Spleen (tissue), 11 donors: ENCODE results near the gene MFSD1. TPM values are rescaled to one million over a fixed set of nuclear protein-coding genes. Genes with fewer than 3 reads are reported as not detected.
A peak's percentile ranks its signal among the peaks of the same experiment; 100 is the strongest.

ENCODE experiments used
- DNase-seq: peaks from one replicate; pipeline ENCODE4 v3.0.0-alpha.2; 2020
- H3K27ac ChIP-seq, 8 donors: fragments of 200-600 bp; sonication (generic) in 7 of 8; 1 replicate in 4 of 8; 2 replicates in 4 of 8; pipeline versions ENCODE4 v1.5.0 to v1.8.0; 2016 to 2021; ENCODE audit warnings: inconsistent platforms in 4 of 8, mild to moderate bottlenecking in 4 of 8, moderate library complexity in 1 of 8
- H3K27me3 ChIP-seq, 7 donors: fragments of 200-600 bp; sonication (generic) in 6 of 7; replicated peaks in 1 of 7; 1 replicate in 4 of 7; 2 replicates in 3 of 7; pipeline versions ENCODE4 v1.5.0 to v1.8.0; 2016 to 2021; ENCODE audit warnings: inconsistent platforms in 3 of 7, mild to moderate bottlenecking in 1 of 7
- H3K36me3 ChIP-seq, 6 donors: fragments of 200-600 bp; sonication (generic) in 5 of 6; 1 replicate in 4 of 6; 2 replicates in 2 of 6; pipeline versions ENCODE4 v1.5.0 to v1.8.0; 2016 to 2021; ENCODE audit warnings: inconsistent platforms in 2 of 6
- H3K4me1 ChIP-seq, 6 donors: fragments of 200-600 bp; sonication (generic) in 5 of 6; 1 replicate in 3 of 6; 2 replicates in 3 of 6; pipeline versions ENCODE4 v1.5.0 to v1.8.0; 2016 to 2021; ENCODE audit warnings: inconsistent platforms in 3 of 6
- H3K4me3 ChIP-seq, 8 donors: fragments of 200-600 bp; sonication (generic) in 7 of 8; 1 replicate in 4 of 8; 2 replicates in 4 of 8; pipeline versions ENCODE4 v1.5.0 to v1.8.0; 2016 to 2021; ENCODE audit warnings: inconsistent platforms in 4 of 8, mild to moderate bottlenecking in 4 of 8, moderate library complexity in 2 of 8
- H3K9me3 ChIP-seq, 8 donors: fragments of 200-600 bp; sonication (generic) in 7 of 8; 1 replicate in 4 of 8; 2 replicates in 4 of 8; pipeline versions ENCODE4 v1.5.0 to v1.8.0; 2016 to 2021; ENCODE audit warnings: inconsistent platforms in 4 of 8
- CTCF ChIP-seq, 11 experiments: fragments of 200-600 bp in 7 of 11; fragments of 450-650 bp in 4 of 11; sonication (generic) in 4 of 11; IDR thresholded peaks in 8 of 11; conservative IDR thresholded peaks in 3 of 11; 1 replicate in 7 of 11; 2 replicates in 4 of 11; pipeline versions ENCODE4 v1.4.0 to v1.8.0; 2016 to 2021; ENCODE audit warnings: antibody characterized with exemption in 11 of 11, inconsistent platforms in 4 of 11, mild to moderate bottlenecking in 1 of 11
- POLR2A ChIP-seq, 3 donors: fragments of 450-650 bp; IDR thresholded peaks; one replicate each; pipeline ENCODE4 v1.5.1; 2017; ENCODE audit warnings: antibody characterized with exemption in 3 of 3, mild to moderate bottlenecking in 1 of 3
- POLR2AphosphoS5 ChIP-seq, 3 donors: sonication (generic); formaldehyde crosslinking; IDR thresholded peaks; one replicate each; pipeline ENCODE4 v1.5.1; 2017; ENCODE audit warnings: antibody characterized with exemption in 3 of 3
- WGBS, 5 donors: extraction: QIAGEN DNeasy Blood & Tissue Kit in 3 of 5; methylation state at CpG; one replicate each; pipeline versions ENCODE4 v1.1.5 to v1.1.7; 2013 to 2018; 5-methylcytosine and 5-hydroxymethylcytosine counted together
- intact Hi-C: fragments of 100-400 bp; cut with DNase I; formaldehyde crosslinking; loops from one replicate; pipeline ENCODE4 v1.15.0; 2023; ENCODE audit warnings: low total_unique reads
- polyA plus RNA-seq, 3 donors: library from polyadenylated mRNA; stranded (reverse); fragments of 200-250 nt; gene quantifications; one replicate each; pipeline ENCODE4 v1.2.1, GENCODE V29; 2013
- total RNA-seq, 7 donors: library from RNA; depleted of rRNA in 3 of 7; stranded (reverse); fragments of >200 nt in 3 of 7; fragmentation: NEBNext Ultra II Directional in 4 of 7; extraction: Animal tissue kit (Norgen Biotek cat#: 25700) in 4 of 7; gene quantifications; one replicate each; pipeline versions ENCODE4 v1.1.0 to v1.2.1, GENCODE V29; 2016 to 2021
- donor health status: healthy with polysubstance abuse.
- donor health status: DM: no; HTN: no; CAD: no; lungs with moderate emphysema.
- donor health status: DM: no; HTN: no; CAD: no.
- donor health status: Bipolar disorder and iron deficiency.
- donor health status: healthy.
- donor health status: DM: no; HTN: no; CAD: no.
- donor health status: DM: yes; HTN: yes; CAD: no.

Gene MFSD1
- total and polyA plus RNA-seq, 10 donors, result 34.5 to 155 (median 110) TPM

DNA sequence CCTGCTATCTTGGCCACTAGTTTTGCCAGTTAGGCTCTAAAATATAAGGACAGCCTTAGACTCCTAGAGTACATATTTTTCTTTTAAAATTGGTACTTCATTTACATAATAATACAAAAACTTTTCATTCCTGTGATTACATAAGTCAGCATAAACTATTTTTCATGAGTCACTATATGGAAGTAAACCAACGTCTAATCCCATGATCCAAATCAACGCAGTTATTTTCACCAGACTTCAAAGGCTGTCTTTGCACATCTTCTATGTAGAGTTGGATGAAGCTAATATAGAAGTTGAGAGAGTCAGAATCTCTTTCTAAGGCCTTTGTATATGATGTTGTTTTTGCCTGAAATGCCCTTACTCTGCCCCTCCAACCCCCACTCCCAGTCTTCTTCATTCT is 7.6 kb upstream of the MFSD1 start:
- DNase-seq, result no peak
- H3K36me3 ChIP-seq, result no peaks in the 10 kb centered on the region
- TF ChIP-seq CTCF (IDR thresholded peaks at IDR 0.05 in 8 of 11, conservative IDR thresholded peaks at IDR 0.05 in 3 of 11) (no peak), POLR2A (IDR thresholded peaks at IDR 0.05) (no peak), POLR2AphosphoS5 (IDR thresholded peaks at IDR 0.05) (no peak)
- peaks cover 0 to 12% (median 9%) of the 10 kb centered on the region in 8 donors for H3K9me3 ChIP-seq
- no peaks in the 10 kb centered on the region for H3K27me3 ChIP-seq
- 89 to 100% (median 95%) methylated on average over 2 of the region's 2 CpGs for WGBS, 5 donors
- intact Hi-C loops, result loop anchor here (5.0 to 10.0 kb wide), 3 partner anchors 67 to 1179 kb away; no protein-coding TSS in a partner anchor
- no peak overlapping the region for H3K27ac ChIP-seq
- H3K4me1 ChIP-seq, result peaks cover 0 to 12% (median 8%) of the 10 kb centered on the region in 6 donors
- no peak overlapping the region for H3K4me3 ChIP-seq

- no peak overlapping the region for H3K27ac ChIP-seq
- no peaks in the 10 kb centered on the region for H3K27me3 ChIP-seq
- peak in 7 of 11 experiments; percentile 16 to 64 (median 45) for TF ChIP-seq CTCF (IDR thresholded peaks at IDR 0.05 in 8 of 11, conservative IDR thresholded peaks at IDR 0.05 in 3 of 11)
- no peak for TF ChIP-seq POLR2AphosphoS5 (IDR thresholded peaks at IDR 0.05)
- no peak for TF ChIP-seq POLR2A (IDR thresholded peaks at IDR 0.05)
- H3K4me3 ChIP-seq, result no peak overlapping the region
- 75 to 83% (median 77%) methylated on average over 5 of the region's 5 CpGs for WGBS, 5 donors
- peaks cover 0 to 12% (median 9%) of the 10 kb centered on the region in 8 donors for H3K9me3 ChIP-seq
- intact Hi-C loops, result loop anchor here (5.0 to 10.0 kb wide), 3 partner anchors 68 to 1180 kb away; no protein-coding TSS in a partner anchor
- H3K36me3 ChIP-seq, result no peaks in the 10 kb centered on the region
- peaks cover 0 to 12% (median 8%) of the 10 kb centered on the region in 6 donors for H3K4me1 ChIP-seq
- no peak for DNase-seq
Measured at GRCh38 chr3:158794936-158795518, 6.8 kb upstream of the MFSD1 start.

DNA sequence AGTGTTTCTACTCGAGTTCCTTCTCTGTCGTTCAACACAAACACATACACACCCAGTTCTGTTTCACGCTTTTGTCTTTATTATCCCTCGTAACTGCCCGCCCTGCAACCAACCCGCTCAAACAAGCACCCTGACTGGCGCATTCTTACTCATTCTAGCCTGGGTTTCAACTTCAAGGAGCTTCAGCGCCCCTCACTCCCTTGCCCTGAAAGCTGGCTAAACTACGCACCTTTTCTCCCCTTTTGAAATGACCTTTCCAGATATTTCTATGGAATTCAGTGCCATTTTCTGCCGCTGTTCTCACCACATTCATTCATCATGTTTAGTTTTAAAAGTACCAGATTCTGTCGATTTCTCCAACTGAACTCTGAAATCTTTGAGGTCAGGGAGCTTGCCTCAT is 653 bp upstream of the MFSD1 start:
- no peaks in the 10 kb centered on the region for H3K27me3 ChIP-seq
- H3K4me1 ChIP-seq, result peaks cover 0 to 53% (median 42%) of the 10 kb centered on the region in 6 donors
- intact Hi-C loops, result no loop called here
- H3K27ac ChIP-seq, result peak overlapping the region; percentile 70 to 95 (median 91)
- H3K4me3 ChIP-seq, result peak overlapping the region; percentile 70 to 97 (median 88)
- peaks cover 0 to 21% (median 6%) of the 10 kb centered on the region in 6 donors for H3K36me3 ChIP-seq
- TF ChIP-seq POLR2AphosphoS5 (IDR thresholded peaks at IDR 0.05) (no peak), CTCF (IDR thresholded peaks at IDR 0.05 in 8 of 11, conservative IDR thresholded peaks at IDR 0.05 in 3 of 11) (no peak), POLR2A (IDR thresholded peaks at IDR 0.05) (no peak)
- no peak for DNase-seq
- no peaks in the 10 kb centered on the region for H3K9me3 ChIP-seq
- 30 to 50% (median 38%) methylated on average over 11 of the region's 11 CpGs for WGBS, 5 donors

GRCh38 chr3:158802409-158803268 is 785 bp downstream of the MFSD1 start:
- intact Hi-C loops, result no loop called here
- 18 to 26% (median 21%) methylated on average over 25 of the region's 25 CpGs for WGBS, 5 donors

More at GRCh38 chr3:158802409-158803268, 785 bp downstream of the MFSD1 start:
- Histone ChIP-seq H3K9me3 (no peaks in the 10 kb centered on the region), H3K27ac (peak overlapping the region; percentile 70 to 95 (median 91)), H3K4me1 (peaks cover 0 to 62% (median 43%) of the 10 kb centered on the region in 6 donors), H3K4me3 (peak overlapping the region; percentile 70 to 97 (median 88)), H3K36me3 (peaks cover 0 to 36% (median 15%) of the 10 kb centered on the region in 6 donors), H3K27me3 (no peaks in the 10 kb centered on the region)
- DNase-seq, result peak; percentile 78
- TF ChIP-seq CTCF (IDR thresholded peaks at IDR 0.05 in 8 of 11, conservative IDR thresholded peaks at IDR 0.05 in 3 of 11) (peak in 1 of 11 experiments; percentile 8), POLR2AphosphoS5 (IDR thresholded peaks at IDR 0.05) (no peak)
